ENCODE measurements around the gene TTLL10.

DNA sequence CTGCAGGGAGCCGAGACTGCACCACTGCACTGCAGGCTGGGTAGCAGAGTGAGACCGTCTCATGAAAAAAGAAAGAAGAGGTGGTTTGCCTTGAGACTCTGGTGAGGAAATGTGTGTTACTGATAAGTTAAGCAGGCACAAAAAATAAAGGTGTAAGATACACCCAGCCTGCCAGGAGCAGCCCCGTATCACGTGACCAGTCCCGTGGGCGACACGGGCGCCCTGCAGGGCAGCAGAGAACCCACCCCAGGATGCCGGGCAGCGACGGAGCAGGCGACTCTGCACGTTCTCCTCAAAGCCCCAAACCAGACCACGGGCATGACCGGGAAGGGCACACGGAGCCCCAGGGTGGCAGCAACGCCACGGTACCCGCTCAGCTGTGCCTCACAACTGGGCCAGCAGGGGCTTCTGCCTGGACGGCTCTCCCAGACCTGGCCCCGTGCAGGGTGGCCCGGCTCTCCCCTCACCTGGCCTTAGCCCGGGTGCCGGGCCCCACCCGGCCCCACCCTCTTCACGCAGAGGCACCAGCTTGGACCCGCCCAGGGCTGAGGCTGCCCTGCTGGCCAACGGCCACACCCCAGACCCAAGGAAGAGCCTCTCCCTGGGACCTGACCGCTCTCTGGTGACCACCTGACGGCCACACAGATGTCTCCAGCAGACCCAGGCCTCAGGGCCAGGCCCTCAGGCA lies 48.4 kb downstream of the TTLL10 start:
- TF ChIP-seq GATA3 (IDR thresholded peaks at IDR 0.05; ENCODE audit: low read depth, low read length) (no peak), GATA2 (IDR thresholded peaks at IDR 0.05; ENCODE audit: low read depth, low read length) (no peak)

All from SH-SY5Y (cell line).